Measurements from ENCODE around the gene COMMD9.

- TF ChIP-seq ZFX (IDR thresholded peaks at IDR 0.05) = no peak
- TF ChIP-seq CTCF (conservative IDR thresholded peaks at IDR 0.05) = no peak
Measured at GRCh38 chr11:36235750-36236149, 53.5 kb downstream of the COMMD9 start.
